ENCODE measurements around the gene NECAB2.

DNA sequence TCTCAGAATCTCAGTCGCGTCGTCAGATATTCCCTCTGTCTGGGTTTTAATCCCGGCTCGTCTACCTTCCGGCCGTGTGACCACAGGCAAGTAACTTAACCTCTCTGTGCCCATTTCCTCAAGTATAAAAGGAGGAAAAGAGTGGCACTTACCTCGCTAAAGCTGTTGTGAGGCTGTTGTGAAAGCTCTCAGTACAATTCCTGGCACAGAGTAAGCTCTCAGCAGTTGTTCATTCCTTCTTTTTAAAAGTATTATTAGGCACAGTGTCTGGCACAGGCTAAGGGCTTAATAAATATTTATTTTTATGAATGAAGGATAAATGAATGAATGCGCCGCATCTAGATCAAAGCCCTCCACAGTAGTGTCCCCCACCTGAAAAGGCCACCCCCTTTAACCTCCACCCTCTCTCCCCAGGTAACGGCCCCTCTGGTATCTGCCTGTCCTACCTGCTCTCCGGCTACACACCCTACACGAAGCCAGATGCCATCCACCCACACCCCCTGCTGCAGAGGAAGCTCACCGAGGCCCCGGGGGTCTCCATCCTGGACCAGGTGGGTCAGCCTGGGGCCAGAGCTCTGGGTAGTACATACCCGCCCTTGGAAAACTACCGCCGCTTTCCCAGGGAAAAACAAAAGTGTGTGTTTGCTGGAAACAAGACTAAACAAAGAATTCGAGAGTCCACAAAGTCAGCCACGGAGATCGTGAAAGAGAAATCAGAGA lies 9.0 kb upstream of the NECAB2 start:
- TF ChIP-seq ISL1 (CRISPR knock-in tag; IDR thresholded peaks at IDR 0.05): no peak
- no peak for TF ChIP-seq ZFP30 (CRISPR knock-in tag; IDR thresholded peaks at IDR 0.05)
- no peak for TF ChIP-seq ZNF565 (CRISPR knock-in tag; conservative IDR thresholded peaks at IDR 0.05; ENCODE audit: low read depth)
